ENCODE results near the gene TOPAZ1.

DNA sequence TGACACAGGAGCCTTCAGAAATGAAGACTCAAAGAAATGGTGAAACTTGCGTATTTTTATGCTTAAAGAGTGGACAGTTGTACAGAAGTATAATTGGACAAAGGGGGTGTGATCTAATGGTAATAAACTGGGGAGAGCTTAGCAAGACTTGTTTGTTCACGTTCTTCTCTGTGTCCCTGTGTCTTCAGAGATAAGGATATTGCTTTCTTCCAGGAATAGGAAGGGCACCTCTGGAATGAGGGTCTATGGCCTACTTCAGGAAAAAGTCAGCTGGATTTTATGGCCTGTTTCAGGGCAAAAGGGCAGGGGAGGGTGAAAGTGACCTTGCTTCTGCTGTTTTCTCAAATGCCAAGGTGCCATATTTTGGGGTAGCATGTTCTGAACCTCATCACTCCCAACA is 4.5 kb upstream of the TOPAZ1 start:
- TF ChIP-seq EZH2 (IDR thresholded peaks at IDR 0.05) (no peak), POLR2AphosphoS5 (IDR thresholded peaks at IDR 0.05; ENCODE audit: borderline replicate concordance, low read depth, low read length) (no peak), FOXP2 (optimal IDR thresholded peaks at IDR 0.05; ENCODE audit: control extremely low read depth, extremely low read length, insufficient read depth) (no peak)

Measured in SK-N-MC (cell line).